Retinal pigment epithelial cell (primary cell): Measurements from ENCODE around the gene TNNC1.

Source experiments
- DNase-seq: peaks from one replicate; pipeline ENCODE4 v3.0.0-alpha.2; 2010; ENCODE audit warnings: low read depth
- H3K4me3 ChIP-seq: 2 replicates; pipeline ENCODE4 v1.5.1; 2011; ENCODE audit warnings: mild to moderate bottlenecking, low read length, control low read depth, moderate library complexity
- CTCF ChIP-seq: conservative IDR thresholded peaks from 2 replicates; pipeline ENCODE4 v1.5.1; 2011; ENCODE audit warnings: low read depth, low read length, control low read depth, inconsistent platforms

TNNC1 gene

GRCh38 chr3:52489453-52489852 lies 35.6 kb upstream of the TNNC1 start:
- no peak for TF ChIP-seq CTCF
- H3K4me3 ChIP-seq: no peak overlapping the region
- no peak for DNase-seq

GRCh38 chr3:52488746-52489145 lies 34.9 kb upstream of the TNNC1 start:
- TF ChIP-seq CTCF: no peak
- H3K4me3 ChIP-seq: no peak overlapping the region
- DNase-seq: no peak

- no peak overlapping the region for H3K4me3 ChIP-seq
- DNase-seq: no peak
- TF ChIP-seq CTCF: no peak
These were observed 34.2 kb upstream of the TNNC1 start for GRCh38 chr3:52487788-52488691.

- no peak overlapping the region for H3K4me3 ChIP-seq
- TF ChIP-seq CTCF: no peak
- DNase-seq: no peak
These were observed 33.4 kb upstream of the TNNC1 start for GRCh38 chr3:52487050-52487787.

- TF ChIP-seq CTCF: no peak
- no peak for DNase-seq
- no peak overlapping the region for H3K4me3 ChIP-seq
These were observed 31.0 kb upstream of the TNNC1 start for GRCh38 chr3:52484680-52485461.

- no peak for DNase-seq
- no peak overlapping the region for H3K4me3 ChIP-seq
- no peak for TF ChIP-seq CTCF
These were observed 29.9 kb upstream of the TNNC1 start for GRCh38 chr3:52483577-52484381.
